ENCODE measurements around the gene PTPN6. TPM values are rescaled to one million over a fixed set of nuclear protein-coding genes. Genes with fewer than 3 reads are reported as not detected.

PTPN6 gene
- total RNA-seq, 3 donors from 2014 or later: 37.4 to 61.7 (median 51.7) TPM

- H3K36me3 ChIP-seq (ENCODE audit: low read depth): no peaks in the 10 kb centered on the region
- no peaks in the 10 kb centered on the region for H3K9me3 ChIP-seq
- intact Hi-C loops (cut with DNase I, micrococcal nuclease): no loop called here
- TF ChIP-seq, protein P1, sequence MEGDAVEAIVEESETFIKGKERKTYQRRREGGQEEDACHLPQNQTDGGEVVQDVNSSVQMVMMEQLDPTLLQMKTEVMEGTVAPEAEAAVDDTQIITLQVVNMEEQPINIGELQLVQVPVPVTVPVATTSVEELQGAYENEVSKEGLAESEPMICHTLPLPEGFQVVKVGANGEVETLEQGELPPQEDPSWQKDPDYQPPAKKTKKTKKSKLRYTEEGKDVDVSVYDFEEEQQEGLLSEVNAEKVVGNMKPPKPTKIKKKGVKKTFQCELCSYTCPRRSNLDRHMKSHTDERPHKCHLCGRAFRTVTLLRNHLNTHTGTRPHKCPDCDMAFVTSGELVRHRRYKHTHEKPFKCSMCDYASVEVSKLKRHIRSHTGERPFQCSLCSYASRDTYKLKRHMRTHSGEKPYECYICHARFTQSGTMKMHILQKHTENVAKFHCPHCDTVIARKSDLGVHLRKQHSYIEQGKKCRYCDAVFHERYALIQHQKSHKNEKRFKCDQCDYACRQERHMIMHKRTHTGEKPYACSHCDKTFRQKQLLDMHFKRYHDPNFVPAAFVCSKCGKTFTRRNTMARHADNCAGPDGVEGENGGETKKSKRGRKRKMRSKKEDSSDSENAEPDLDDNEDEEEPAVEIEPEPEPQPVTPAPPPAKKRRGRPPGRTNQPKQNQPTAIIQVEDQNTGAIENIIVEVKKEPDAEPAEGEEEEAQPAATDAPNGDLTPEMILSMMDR (IDR thresholded peaks at IDR 0.05): no peak
- peaks cover 16% of the 10 kb centered on the region for H3K4me1 ChIP-seq (ENCODE audit: low read depth)
- peak; percentile 52 for ATAC-seq
- H3K4me3 ChIP-seq: no peak overlapping the region
- DNase-seq: peak; percentile 66 to 83 (median 67)
These were observed 2.5 kb downstream of the PTPN6 start for GRCh38 chr12:6953442-6954315.

GRCh38 chr12:6954316-6955107 lies 3.4 kb downstream of the PTPN6 start:
- H3K4me1 ChIP-seq (ENCODE audit: low read depth): peaks cover 14% of the 10 kb centered on the region
- no peaks in the 10 kb centered on the region for H3K9me3 ChIP-seq
- DNase-seq (peak in 1 of 3 donors; percentile 22), ATAC-seq (no peak)
- H3K36me3 ChIP-seq (ENCODE audit: low read depth): no peaks in the 10 kb centered on the region
- no peak overlapping the region for H3K4me3 ChIP-seq
- TF ChIP-seq, protein P1 (IDR thresholded peaks at IDR 0.05): no peak
- intact Hi-C loops (cut with DNase I, micrococcal nuclease): no loop called here

DNA sequence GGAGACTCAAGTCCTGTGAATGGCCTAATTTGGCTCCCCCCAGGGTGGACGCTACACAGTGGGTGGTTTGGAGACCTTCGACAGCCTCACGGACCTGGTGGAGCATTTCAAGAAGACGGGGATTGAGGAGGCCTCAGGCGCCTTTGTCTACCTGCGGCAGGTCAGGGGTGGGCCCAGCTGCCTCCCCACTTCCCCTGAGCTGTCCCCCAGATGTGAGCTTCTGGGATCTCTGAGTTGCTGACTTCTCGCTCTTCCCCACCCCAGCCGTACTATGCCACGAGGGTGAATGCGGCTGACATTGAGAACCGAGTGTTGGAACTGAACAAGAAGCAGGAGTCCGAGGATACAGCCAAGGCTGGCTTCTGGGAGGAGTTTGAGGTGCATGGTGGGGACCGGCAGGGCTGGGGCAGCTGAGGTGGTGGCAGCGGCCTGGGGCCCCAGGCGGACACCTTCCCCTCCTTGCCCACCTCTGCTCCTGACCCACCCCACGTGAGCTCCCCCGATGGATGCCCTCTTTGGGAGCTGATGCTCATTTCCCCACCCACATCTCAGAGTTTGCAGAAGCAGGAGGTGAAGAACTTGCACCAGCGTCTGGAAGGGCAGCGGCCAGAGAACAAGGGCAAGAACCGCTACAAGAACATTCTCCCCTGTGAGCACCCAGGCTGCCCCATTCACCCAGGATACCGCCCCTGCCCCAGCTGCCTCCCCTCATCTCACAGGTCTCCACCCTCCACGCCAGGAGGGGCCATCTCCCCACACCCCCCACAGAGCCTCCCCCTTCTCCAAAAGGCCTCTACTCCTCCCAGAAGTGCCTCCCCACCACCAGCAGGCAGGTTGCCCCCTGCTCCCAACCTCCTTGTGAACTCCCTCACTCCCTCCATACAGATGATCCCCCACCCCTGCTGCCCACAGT lies 4.2 kb downstream of the PTPN6 start:
- H3K36me3 ChIP-seq (ENCODE audit: low read depth): no peaks in the 10 kb centered on the region
- intact Hi-C loops (cut with DNase I, micrococcal nuclease): no loop called here
- no peaks in the 10 kb centered on the region for H3K9me3 ChIP-seq
- H3K4me3 ChIP-seq: no peak overlapping the region
- DNase-seq (peak in 1 of 3 donors; percentile 27), ATAC-seq (no peak)
- TF ChIP-seq, protein P1 (IDR thresholded peaks at IDR 0.05): no peak
- peaks cover 18% of the 10 kb centered on the region for H3K4me1 ChIP-seq (ENCODE audit: low read depth)

GRCh38 chr12:6956021-6956727 lies 5.0 kb downstream of the PTPN6 start:
- intact Hi-C loops (cut with DNase I, micrococcal nuclease): no loop called here
- Histone ChIP-seq H3K36me3 (ENCODE audit: low read depth) (no peaks in the 10 kb centered on the region), H3K4me3 (no peak overlapping the region), H3K4me1 (ENCODE audit: low read depth) (peaks cover 21% of the 10 kb centered on the region), H3K9me3 (no peaks in the 10 kb centered on the region)
- peak in 2 of 3 donors; percentile 52 to 79 for DNase-seq
- TF ChIP-seq, protein P1 (IDR thresholded peaks at IDR 0.05): no peak
- no peak for ATAC-seq

Measured in mucosa of descending colon (tissue), 3 donors.